Hepatocyte (in vitro differentiated cells): ENCODE results near the gene MS4A6A.

Experiments used
- EZH2 ChIP-seq: fragments of 200-600 bp; sonication (generic); IDR thresholded peaks from 2 replicates; pipeline ENCODE4 v1.6.1; 2016; ENCODE audit warnings: antibody characterized with exemption, mild to moderate bottlenecking, borderline replicate concordance
- EZH2phosphoT487 ChIP-seq: fragments of 200-600 bp; sonication (generic); IDR thresholded peaks from one replicate; pipeline ENCODE4 v1.6.1; 2018; ENCODE audit warnings: antibody characterized with exemption, mild to moderate bottlenecking, low read depth, moderate library complexity; ENCODE audit not compliant: unreplicated experiment, severe bottlenecking
- TF ChIP-seq, protein P1 (sequence below): fragments of 200-600 bp; sonication (generic); IDR thresholded peaks from 2 replicates; pipeline ENCODE4 v1.5.1; 2016; ENCODE audit warnings: antibody characterized with exemption, mild to moderate bottlenecking; ENCODE audit not compliant: poor library complexity

DNA sequence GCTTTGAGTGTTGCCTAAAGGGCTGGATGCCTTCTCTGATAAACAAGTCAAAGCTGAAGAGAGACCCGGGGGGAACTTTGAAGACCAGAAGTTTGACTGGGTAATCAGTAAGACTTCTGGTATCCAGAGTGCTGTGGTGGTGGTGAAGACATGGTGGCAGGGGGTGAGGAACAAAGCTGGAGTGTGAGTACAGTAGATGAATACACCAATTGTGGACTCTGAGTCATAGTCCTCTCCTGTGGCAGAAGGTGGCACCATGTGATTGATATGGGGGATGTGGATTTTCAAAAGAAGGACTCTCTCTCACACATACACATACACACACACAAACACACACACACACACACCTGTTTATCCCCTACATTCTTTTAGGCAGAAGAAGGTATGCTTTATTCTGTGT lies 12.3 kb downstream of the MS4A6A start:
- TF ChIP-seq, protein P1, sequence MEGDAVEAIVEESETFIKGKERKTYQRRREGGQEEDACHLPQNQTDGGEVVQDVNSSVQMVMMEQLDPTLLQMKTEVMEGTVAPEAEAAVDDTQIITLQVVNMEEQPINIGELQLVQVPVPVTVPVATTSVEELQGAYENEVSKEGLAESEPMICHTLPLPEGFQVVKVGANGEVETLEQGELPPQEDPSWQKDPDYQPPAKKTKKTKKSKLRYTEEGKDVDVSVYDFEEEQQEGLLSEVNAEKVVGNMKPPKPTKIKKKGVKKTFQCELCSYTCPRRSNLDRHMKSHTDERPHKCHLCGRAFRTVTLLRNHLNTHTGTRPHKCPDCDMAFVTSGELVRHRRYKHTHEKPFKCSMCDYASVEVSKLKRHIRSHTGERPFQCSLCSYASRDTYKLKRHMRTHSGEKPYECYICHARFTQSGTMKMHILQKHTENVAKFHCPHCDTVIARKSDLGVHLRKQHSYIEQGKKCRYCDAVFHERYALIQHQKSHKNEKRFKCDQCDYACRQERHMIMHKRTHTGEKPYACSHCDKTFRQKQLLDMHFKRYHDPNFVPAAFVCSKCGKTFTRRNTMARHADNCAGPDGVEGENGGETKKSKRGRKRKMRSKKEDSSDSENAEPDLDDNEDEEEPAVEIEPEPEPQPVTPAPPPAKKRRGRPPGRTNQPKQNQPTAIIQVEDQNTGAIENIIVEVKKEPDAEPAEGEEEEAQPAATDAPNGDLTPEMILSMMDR: no peak
- TF ChIP-seq EZH2 (no peak), EZH2phosphoT487 (no peak)
